HG03025 (cell line): ENCODE results near the gene TDP1.

Experiments used
- ATAC-seq: cut with Tn5 transposase; IDR thresholded peaks from one replicate; pipeline ENCODE4 v1.9.1; 2021; ENCODE audit warnings: mild to moderate bottlenecking, moderate library complexity; ENCODE audit not compliant: unreplicated experiment, low FRiP score

The TDP1 gene

DNA sequence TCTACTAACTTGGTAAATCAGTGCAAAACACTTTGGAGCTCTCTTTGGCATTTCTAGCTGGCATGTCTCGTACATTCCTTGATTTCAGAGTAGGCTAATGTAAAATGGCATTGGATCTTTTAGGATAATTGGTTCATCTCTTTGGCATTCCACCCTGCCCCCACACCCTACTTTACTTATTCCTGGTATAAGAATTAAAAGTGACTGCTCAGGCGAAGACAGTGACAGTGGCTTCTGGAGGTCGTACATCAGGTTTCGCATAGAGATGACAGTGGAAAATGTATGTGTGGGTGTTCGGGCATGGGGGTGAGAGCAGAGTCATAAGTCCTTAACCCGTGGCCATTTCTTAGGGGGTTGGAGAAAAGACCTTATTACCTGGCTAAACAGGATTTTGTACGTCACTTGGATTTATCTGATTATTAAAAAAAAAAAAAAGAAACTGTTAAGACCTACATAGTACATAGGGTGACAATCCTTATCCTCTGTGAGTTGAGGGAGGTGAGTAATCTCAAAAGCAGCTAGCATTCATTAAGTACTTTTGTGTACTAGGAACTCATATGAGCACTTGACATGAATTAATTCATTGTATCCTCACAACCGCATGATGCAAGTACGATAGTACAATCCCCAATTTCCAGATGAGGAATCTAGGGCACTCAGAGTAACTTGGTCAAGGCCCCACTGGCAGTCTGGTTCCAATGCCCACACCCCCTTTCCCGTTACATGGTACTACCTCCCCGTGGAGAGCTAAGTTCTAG is 83.7 kb downstream of the TDP1 start:
- ATAC-seq, result no peak

DNA sequence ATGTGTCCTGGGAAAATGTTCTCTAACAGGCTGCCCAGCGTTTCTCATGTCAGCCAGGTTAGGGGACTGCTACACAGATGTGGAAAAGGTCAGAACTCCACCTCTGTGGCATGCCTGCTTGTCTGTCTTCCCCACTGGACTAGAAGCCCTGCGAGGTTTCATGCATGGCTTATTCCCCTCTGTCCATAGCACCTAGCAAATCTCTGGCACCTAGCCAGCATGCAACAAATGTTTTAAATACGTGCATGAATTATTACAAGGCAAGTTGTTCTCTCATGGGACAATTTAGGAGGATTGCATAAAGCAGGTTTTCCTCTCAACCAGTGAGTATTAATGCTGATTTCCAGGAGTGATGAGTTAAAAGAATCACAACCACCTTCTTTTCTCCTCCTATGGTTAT is 84.7 kb downstream of the TDP1 start:
- ATAC-seq, result no peak

GRCh38 chr14:90042496-90043252 is 86.9 kb downstream of the TDP1 start:
- no peak for ATAC-seq

DNA sequence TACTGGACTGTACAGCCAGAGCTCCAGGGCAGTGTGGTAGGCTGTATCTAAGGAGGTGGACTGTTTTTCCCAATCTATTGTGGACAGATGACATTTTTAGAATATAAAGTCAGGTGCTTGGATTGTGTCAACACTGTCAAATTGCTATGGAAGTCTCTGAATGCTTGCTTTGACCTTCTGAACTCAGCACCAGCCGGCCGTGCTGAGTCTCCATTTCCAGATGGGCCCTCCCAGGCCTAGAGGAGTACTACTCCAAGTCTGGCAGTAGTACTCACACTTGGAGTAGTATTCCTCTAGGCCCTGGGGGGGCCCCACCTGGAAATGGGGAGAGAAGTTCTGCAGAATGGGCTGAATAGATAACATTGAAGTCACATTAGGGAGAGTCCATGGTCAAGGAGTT is 89.9 kb downstream of the TDP1 start:
- no peak for ATAC-seq

DNA sequence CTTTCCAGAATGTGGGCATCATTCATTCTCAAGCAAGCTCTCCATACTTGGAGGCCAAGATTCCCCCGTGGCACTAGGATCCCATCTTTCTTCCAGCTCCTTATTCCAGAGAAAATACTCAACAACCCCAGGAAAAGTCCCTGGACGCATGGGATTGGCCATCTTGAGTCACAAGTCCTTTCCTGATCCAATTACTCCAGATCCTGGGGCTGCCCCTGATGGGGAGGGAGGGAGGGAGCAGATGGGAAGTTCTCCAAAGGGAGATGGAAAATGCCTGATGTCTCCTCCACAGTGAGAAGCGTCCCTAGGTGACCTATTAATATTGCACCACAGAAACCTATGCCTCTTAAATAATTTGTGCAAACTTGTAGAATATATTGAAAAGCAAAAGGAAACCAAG is 93.7 kb downstream of the TDP1 start:
- ATAC-seq, result no peak

- ATAC-seq, result no peak
These were observed 94.5 kb downstream of the TDP1 start for GRCh38 chr14:90050271-90050670.

GRCh38 chr14:90053044-90053443 is 97.3 kb downstream of the TDP1 start:
- ATAC-seq, result no peak

- ATAC-seq, result no peak
These were observed 99.1 kb downstream of the TDP1 start for GRCh38 chr14:90054803-90055202.

GRCh38 chr14:90056826-90057225 is 101.1 kb downstream of the TDP1 start:
- ATAC-seq, result no peak

DNA sequence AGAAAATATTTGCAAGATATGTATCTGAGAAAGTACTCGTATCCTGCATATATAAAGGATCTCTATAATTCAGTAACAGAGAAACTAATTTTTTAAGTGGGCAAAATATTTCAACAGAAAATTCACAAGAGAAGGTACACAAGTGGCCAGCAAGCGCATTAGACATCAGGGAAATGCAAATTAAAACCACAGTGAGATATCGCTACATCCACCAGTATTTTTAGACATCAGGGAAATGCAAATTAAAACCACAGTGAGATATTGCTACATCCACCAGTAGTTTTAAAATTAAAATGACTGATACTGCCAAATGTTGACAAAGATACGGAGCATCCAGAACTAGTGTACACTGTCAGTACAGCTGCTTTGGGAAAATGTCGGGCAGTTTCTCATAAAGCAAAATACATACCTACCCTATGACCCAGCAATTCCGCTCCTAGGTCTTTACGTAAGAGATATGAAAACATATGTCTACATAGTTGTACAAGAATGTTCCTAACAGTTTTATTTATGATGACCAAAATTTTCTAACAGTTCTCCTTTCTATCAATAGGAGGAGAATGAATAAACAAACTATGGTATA is 103.2 kb downstream of the TDP1 start:
- ATAC-seq, result no peak

GRCh38 chr14:90060312-90060964 is 104.7 kb downstream of the TDP1 start:
- peak; percentile 61 for ATAC-seq

GRCh38 chr14:90060965-90061684 is 105.4 kb downstream of the TDP1 start:
- no peak for ATAC-seq

GRCh38 chr14:90061685-90062126 is 106.0 kb downstream of the TDP1 start, which contains the start of gene KCNK13:
TSS of gene KCNK13 (plus strand) at chr14:90061994. CDS start at chr14:90062206, 212 bp downstream.
- ATAC-seq, result no peak

DNA sequence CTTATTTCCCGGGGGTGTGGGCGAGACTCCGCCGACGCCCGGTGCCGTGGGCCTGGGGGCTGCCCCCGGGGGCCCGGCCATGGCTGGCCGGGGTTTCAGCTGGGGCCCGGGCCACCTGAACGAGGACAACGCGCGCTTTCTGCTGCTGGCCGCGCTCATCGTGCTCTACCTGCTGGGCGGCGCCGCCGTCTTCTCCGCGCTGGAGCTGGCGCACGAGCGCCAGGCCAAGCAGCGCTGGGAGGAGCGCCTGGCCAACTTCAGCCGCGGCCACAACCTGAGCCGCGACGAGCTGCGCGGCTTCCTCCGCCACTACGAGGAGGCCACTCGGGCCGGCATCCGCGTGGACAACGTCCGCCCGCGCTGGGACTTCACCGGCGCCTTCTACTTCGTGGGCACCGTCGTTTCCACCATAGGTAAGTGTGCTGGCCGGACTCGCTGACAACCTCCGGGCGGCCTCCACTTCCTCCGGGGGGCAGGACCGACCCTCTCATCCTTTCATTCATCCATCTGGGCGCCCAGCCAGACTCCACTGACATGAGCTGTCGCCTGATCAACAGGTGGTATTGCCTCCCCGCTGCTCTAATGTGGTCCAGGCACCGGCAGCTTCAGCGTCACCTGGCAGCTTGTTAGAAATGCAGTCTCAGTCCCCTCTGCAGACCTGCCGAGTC is 106.5 kb downstream of the TDP1 start:
- no peak for ATAC-seq

DNA sequence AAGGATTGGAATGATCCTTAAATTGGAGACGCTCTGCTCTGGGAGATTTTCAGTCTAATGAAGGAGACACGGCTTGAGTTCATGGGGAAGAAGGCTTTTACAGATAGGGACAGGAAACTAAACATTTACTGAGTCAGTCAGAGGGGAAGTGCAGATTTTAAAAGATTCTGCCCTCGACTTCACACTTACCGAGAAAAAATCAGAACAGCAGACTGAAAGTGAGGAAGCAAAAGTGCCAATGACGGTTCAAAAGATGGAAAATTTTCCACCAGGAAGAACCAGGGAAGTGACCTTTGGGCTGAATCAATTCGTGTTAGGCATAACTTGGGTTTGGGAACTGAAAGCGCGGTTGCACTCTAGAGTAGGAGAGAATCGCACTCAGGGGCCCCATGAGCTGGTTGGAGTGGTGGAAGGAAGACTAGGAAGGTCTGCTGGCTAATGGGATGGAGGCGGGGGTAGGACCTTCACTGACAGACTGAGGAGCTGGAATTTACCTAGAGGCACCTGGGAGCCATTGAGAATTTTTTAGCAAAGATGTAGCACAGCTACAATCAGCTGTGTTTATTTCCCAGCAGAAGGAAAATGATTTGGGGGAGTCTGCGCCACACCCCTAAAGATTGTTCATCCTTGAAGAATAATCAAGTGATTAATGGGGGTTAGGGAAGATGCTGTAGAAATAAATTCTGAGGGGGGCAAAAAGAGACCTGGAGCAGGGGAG is 107.3 kb downstream of the TDP1 start:
- no peak for ATAC-seq

GRCh38 chr14:90072350-90072749 is 116.6 kb downstream of the TDP1 start:
- no peak for ATAC-seq

- ATAC-seq, result no peak
These were observed 123.8 kb downstream of the TDP1 start for GRCh38 chr14:90079576-90079975.

DNA sequence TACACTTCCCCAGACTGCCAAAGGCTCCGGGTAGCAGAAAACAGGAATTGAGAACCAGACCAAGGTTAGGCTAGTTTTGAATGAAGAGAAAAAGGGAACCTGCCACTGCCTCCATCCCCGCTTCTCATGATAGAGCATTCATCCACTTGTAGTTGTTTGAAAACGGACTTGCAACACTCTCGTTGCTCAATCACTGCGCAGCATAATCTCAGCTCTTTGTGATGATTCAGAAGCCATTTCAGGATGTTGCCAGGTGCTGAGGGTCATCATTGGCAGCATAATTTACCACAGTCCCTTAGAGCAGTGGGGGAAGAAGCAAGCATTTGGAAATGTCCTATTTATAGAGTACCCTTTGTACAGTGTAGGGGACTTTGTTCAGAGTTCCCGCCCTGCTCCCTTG is 131.7 kb downstream of the TDP1 start:
- ATAC-seq, result no peak

DNA sequence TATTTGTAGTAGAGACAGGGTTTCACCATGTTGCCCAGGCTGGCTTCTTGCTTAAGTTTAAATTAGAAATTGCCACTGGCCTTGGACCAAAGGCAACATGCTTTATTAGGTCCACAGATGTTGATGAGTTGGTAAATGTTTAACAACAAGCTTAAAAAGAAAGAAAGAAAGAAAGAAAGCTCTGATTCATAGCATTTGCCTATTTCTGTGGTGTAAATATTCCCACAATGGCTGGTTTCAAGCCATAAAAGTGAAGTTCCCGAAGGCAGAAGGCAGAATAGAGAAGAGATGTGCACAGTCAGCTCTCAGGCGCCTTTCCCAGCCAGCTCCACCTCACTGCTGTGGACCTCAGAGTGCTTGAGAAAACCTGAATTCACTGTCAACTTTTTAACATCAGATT is 132.4 kb downstream of the TDP1 start:
- no peak for ATAC-seq
